Common myeloid progenitor, CD34-positive (primary cell): Measurements from ENCODE around the gene ARGFX. TPM values are rescaled to one million over a fixed set of nuclear protein-coding genes. Genes with fewer than 3 reads are reported as not detected.

ENCODE experiments used
- CTCF ChIA-PET: fragments of 350-600 bp; sonication (Branson Sonifier 250); formaldehyde crosslinking; loops from one replicate; lab custom pipeline; 2021; ENCODE audit warnings: antibody characterized with exemption; lab: Charles Lee
- POLR2A ChIA-PET: fragments of 350-600 bp; sonication (Branson Sonifier 250); formaldehyde crosslinking; loops from one replicate; lab custom pipeline; 2021; ENCODE audit warnings: antibody characterized with exemption; lab: Charles Lee
- DNase-seq, 3 donors: peaks; one replicate each; pipeline versions ENCODE4 v3.0.0 to v3.0.0-alpha.2; 2013
- H3K27ac ChIP-seq, 2 experiments: 1 replicate in 1 of 2; 2 replicates in 1 of 2; pipeline ENCODE4 v1.7.0; 2013; ENCODE audit warnings: inconsistent platforms in 2 of 2, low read length in 2 of 2, mild to moderate bottlenecking in 2 of 2, low read depth in 1 of 2, moderate library complexity in 1 of 2; ENCODE audit not compliant: severe bottlenecking in 2 of 2, insufficient read depth in 1 of 2, poor library complexity in 1 of 2
- H3K27me3 ChIP-seq, 5 experiments: replicated peaks in 2 of 5; 1 replicate in 3 of 5; 2 replicates in 2 of 5; pipeline versions ENCODE4 v1.6.1 to v1.7.0; 2013; ENCODE audit warnings: low read length in 4 of 5, mild to moderate bottlenecking in 2 of 5, moderate library complexity in 2 of 5, inconsistent platforms in 1 of 5; ENCODE audit not compliant: insufficient read depth in 5 of 5, control insufficient read depth in 4 of 5
- H3K36me3 ChIP-seq, 4 experiments: 1 replicate in 2 of 4; 2 replicates in 2 of 4; pipeline versions ENCODE4 v1.6.1 to v1.7.0; 2013; ENCODE audit warnings: low read length in 3 of 4, control low read depth in 1 of 4, mild to moderate bottlenecking in 1 of 4; ENCODE audit not compliant: control insufficient read depth in 4 of 4, insufficient read depth in 4 of 4
- H3K4me1 ChIP-seq, 4 experiments: 1 replicate in 3 of 4; 2 replicates in 1 of 4; pipeline versions ENCODE4 v1.6.1 to v1.7.1; 2013; ENCODE audit warnings: low read length in 3 of 4, mild to moderate bottlenecking in 3 of 4, control low read depth in 1 of 4, inconsistent platforms in 1 of 4, moderate library complexity in 1 of 4; ENCODE audit not compliant: control insufficient read depth in 4 of 4, insufficient read depth in 4 of 4; ENCODE audit errors: control extremely low read depth in 1 of 4
- H3K4me3 ChIP-seq, 7 experiments: 1 replicate in 4 of 7; 2 replicates in 3 of 7; pipeline versions ENCODE4 v1.5.1 to v1.7.0; 2013; ENCODE audit warnings: mild to moderate bottlenecking in 7 of 7, low read length in 6 of 7, moderate library complexity in 6 of 7, inconsistent platforms in 2 of 7, low read depth in 2 of 7, control low read depth in 1 of 7; ENCODE audit not compliant: insufficient read depth in 4 of 7, control insufficient read depth in 1 of 7; ENCODE audit errors: extremely low read depth in 1 of 7
- H3K9me3 ChIP-seq, 5 experiments: 1 replicate in 4 of 5; 2 replicates in 1 of 5; pipeline versions ENCODE4 v1.6.1 to v1.7.1; 2013; ENCODE audit warnings: low read length in 4 of 5, mild to moderate bottlenecking in 2 of 5, inconsistent platforms in 1 of 5, low read depth in 1 of 5, moderate library complexity in 1 of 5; ENCODE audit not compliant: control insufficient read depth in 4 of 5, insufficient read depth in 2 of 5; ENCODE audit errors: control extremely low read depth in 1 of 5
- WGBS: methylation state at CpG from one replicate; pipeline ENCODE4 v1.1.5; 2013; ENCODE audit not compliant: insufficient coverage; 5-methylcytosine and 5-hydroxymethylcytosine counted together
- polyA plus RNA-seq: library from polyadenylated mRNA; unstranded; fragments of 120-200 nt; gene quantifications from one replicate; pipeline ENCODE4 v1.2.1, GENCODE V29; 2013

The ARGFX gene
- not detected for polyA plus RNA-seq

DNA sequence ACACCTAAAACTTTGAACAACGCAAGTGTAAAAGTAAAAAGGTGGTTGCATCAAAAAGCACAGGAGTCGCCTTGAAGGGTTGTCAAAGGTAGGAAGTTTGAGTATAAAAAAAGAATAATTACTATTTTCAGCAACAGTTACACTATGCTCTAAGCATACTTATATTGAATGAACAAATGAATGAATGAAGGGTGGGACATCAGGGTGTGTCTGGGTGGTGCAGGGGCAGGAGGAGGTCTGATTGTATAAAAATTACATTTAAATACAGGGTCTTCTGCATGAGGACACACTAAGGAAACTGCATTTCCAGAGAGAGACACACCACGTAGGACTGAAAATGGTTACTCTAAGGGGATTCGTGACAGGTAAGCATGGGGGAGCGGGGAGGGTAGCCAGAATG, at the start of gene ARGFX:
Gene ARGFX (plus strand): TSS at position 301 of the 400 bp plus-strand sequence. CDS start 2,765 bp downstream, outside the sequence.
- Histone ChIP-seq H3K27ac (no peak within 1 kb of the TSS), H3K4me1 (no peaks in the 10 kb centered on the region), H3K27me3 (no peaks in the 10 kb centered on the region), H3K36me3 (no peaks in the 10 kb centered on the region), H3K4me3 (no peak within 1 kb of the TSS), H3K9me3 (no peaks in the 10 kb centered on the region)
- 96% methylated on average over 3 of the region's 5 CpGs for WGBS
- CTCF ChIA-PET = no interaction called here
- POLR2A ChIA-PET = no interaction called here
- DNase-seq = no peak

DNA sequence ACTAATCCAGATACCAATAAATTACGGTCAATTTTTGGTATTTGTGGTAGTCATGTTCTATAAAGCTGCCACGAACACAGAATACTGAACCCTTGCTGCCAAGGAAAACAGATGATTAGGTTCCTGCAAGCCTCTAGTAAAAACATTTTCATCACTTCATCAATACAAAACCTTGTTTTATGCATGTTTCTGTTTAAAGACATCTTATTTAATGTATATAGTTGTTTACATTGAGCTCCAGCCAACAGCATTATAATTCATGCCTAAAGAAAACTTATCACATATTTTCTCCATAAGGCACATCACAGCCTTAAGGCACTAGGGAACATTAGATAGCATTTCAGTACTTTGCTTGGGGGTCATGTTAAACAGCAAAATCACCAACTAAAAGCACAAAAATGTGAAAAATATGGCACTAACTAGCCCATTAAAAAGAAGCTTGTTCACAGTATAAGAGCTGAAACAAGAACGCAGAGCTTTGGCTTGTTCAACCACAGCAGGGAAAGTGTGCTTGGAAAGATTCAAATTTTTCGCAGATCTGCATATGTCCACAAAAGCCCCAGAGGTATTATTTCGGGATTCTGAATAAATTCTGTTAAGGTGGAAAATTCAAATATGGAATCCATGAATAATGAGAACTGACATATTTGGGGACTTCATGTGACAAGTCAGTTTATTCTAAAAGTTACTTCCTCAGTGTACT, 49.6 kb upstream of the ARGFX start:
- Histone ChIP-seq H3K4me1 (no peaks in the 10 kb centered on the region), H3K4me3 (no peak overlapping the region), H3K27me3 (no peaks in the 10 kb centered on the region), H3K27ac (no peak overlapping the region), H3K9me3 (peaks cover 0 to 11% (median 6%) of the 10 kb centered on the region in 5 experiments), H3K36me3 (peaks cover 18 to 70% (median 38%) of the 10 kb centered on the region in 4 experiments)
- WGBS = 100% methylated on average over 1 of the region's 5 CpGs
- POLR2A ChIA-PET = no interaction called here
- CTCF ChIA-PET = no interaction called here
- no peak for DNase-seq

DNA sequence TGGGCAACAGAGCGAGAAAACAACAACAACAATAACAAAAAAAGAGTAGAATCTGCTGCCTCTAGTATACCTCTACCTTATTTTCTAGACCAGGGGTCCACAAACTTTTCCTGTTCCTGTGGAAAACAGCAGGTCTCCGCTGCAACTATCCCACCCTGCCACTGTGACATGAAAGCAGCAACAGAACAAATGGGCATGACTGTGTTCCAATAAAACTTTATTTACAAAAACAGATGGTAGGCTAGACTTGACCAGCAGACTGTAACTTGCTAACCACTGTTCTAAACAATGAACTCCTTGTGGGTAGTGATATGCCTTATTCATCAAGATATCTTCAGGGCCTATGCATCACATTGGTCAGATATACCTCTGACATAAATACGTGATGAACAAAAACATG, 47.2 kb upstream of the ARGFX start:
- Histone ChIP-seq H3K4me3 (no peak overlapping the region), H3K27ac (no peak overlapping the region), H3K27me3 (no peaks in the 10 kb centered on the region), H3K36me3 (peaks cover 16 to 63% (median 30%) of the 10 kb centered on the region in 4 experiments), H3K9me3 (peaks cover 0 to 6% (median 5%) of the 10 kb centered on the region in 5 experiments), H3K4me1 (no peaks in the 10 kb centered on the region)
- POLR2A ChIA-PET = no interaction called here
- CTCF ChIA-PET = no interaction called here
- DNase-seq = no peak
- WGBS = 90% methylated on average over 2 of the region's 3 CpGs

- WGBS = no CpG with 5 or more reads among the region's 3 CpGs
Observed at GRCh38 chr3:121529308-121529707, 38.4 kb upstream of the ARGFX start.

DNA sequence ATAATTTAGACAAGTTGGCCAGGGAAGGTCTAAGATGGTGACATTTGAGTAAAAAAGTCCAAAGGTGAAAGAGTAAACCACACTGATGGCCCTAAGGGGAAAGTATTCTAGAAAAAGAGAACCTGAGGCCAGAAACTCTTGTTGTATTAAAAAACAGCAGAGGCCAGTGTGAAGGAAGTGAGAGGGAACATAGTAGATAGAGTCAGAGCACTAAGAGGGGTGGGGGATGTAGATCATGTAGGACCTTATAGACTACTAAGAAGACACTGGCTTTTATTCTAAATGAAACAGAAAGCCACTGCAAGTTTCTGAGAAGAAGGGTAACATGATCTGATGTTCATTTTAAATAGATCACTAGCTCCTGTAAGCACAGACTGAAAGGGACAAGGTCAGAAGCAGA, 36.5 kb upstream of the ARGFX start:
- H3K27ac ChIP-seq = no peak overlapping the region
- no peaks in the 10 kb centered on the region for H3K27me3 ChIP-seq
- POLR2A ChIA-PET = no interaction called here
- H3K4me1 ChIP-seq = no peaks in the 10 kb centered on the region
- CTCF ChIA-PET = interaction anchor here (1.9 kb wide), 1 partner anchor 15 kb away, joined by 5 read pairs; the partner anchor contains the start of gene POLQ
- no peak for DNase-seq
- H3K4me3 ChIP-seq = no peak overlapping the region
- no peaks in the 10 kb centered on the region for H3K9me3 ChIP-seq
- peaks cover 4 to 53% (median 13%) of the 10 kb centered on the region in 4 experiments for H3K36me3 ChIP-seq

More at GRCh38 chr3:121529308-121529707, 38.4 kb upstream of the ARGFX start:
- no peaks in the 10 kb centered on the region for H3K9me3 ChIP-seq
- H3K4me1 ChIP-seq = no peaks in the 10 kb centered on the region
- peak in 2 of 3 donors; percentile 14 to 17 for DNase-seq
- H3K27me3 ChIP-seq = no peaks in the 10 kb centered on the region
- no peak overlapping the region for H3K4me3 ChIP-seq
- CTCF ChIA-PET = interaction anchor here (0.6 to 2.2 kb wide), 6 partner anchors 9 to 1259 kb away, joined by 3 to 8 read pairs (median 3); no protein-coding TSS in a partner anchor
- H3K36me3 ChIP-seq = peaks cover 2 to 51% (median 16%) of the 10 kb centered on the region in 4 experiments
- H3K27ac ChIP-seq = no peak overlapping the region
- POLR2A ChIA-PET = no interaction called here

DNA sequence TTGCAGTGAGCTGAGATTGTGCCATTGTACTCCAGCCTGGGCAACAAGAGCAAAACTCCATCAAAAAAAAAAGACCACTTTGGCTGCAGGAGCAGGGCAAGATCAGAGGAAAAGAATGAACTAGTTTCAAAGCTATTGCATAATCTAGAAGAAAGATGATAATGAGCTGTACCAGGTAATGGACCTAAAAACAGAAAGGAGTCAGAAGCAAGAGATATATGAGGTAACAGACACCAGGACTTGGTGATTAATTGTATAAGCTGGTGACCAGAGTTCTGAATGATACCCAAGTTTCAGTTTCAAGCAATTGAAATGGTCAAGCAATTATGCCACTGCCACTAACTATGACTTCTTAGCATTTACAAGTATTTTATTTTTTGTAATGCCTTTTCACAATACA, 24.8 kb upstream of the ARGFX start:
- ChIA-PET POLR2A (no interaction called here), CTCF (interaction anchor here (2.1 kb wide), 1 partner anchor 13 kb away, joined by 8 read pairs; no protein-coding TSS in a partner anchor)

DNA sequence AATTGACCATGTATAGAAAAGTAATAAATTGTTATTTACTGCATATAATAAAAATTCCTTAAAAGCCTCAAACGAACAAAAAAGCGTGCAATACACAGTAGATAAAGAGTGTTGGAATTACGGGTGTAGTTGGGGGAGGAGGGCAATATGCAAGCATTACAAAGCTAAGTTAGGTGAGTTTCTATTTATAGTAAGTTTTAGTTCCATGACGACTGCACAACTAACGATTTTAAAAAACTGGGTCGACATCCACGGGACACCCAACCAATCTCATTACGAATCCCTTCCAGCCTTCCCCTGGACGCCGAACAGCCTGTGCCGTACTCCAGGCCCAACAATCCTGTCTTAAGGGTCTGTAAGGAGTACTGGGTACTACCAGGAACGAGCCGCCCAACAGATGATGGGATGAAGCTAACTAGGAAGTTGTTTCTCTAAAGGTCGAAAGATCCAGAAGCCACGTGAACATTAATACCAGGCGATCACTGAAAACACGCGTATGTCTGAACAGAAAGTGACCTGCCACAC, 22.6 kb upstream of the ARGFX start:
- 7% methylated on average over 12 of the region's 18 CpGs for WGBS
- Histone ChIP-seq H3K36me3 (peaks cover 0 to 21% (median 5%) of the 10 kb centered on the region in 4 experiments), H3K27ac (peak overlapping the region in 1 of 2 experiments; percentile 59), H3K4me1 (peaks cover 5 to 20% (median 11%) of the 10 kb centered on the region in 4 experiments), H3K9me3 (no peaks in the 10 kb centered on the region), H3K4me3 (peak overlapping the region; percentile 76 to 99 (median 94)), H3K27me3 (no peaks in the 10 kb centered on the region)
- CTCF ChIA-PET = interaction anchor here (1.2 kb wide), 1 partner anchor 15 kb away, joined by 5 read pairs; no protein-coding TSS in a partner anchor
- peak in 1 of 3 donors; percentile 18 for DNase-seq
- POLR2A ChIA-PET = no interaction called here

More for the DNA sequence above, 24.8 kb upstream of the ARGFX start:
- Histone ChIP-seq H3K27me3 (no peaks in the 10 kb centered on the region), H3K4me1 (peaks cover 5 to 20% (median 11%) of the 10 kb centered on the region in 4 experiments), H3K9me3 (no peaks in the 10 kb centered on the region), H3K36me3 (peaks cover 5 to 35% (median 11%) of the 10 kb centered on the region in 4 experiments), H3K4me3 (no peak overlapping the region), H3K27ac (no peak overlapping the region)
- DNase-seq = no peak
